ENCODE measurements around the gene KRTAP12-1.

GRCh38 chr21:44714905-44715304 is 32.9 kb upstream of the KRTAP12-1 start:
- TF ChIP-seq POLR2AphosphoS5 (IDR thresholded peaks at IDR 0.05; ENCODE audit: borderline replicate concordance, low read depth, low read length), result no peak
- no peak for TF ChIP-seq EZH2 (IDR thresholded peaks at IDR 0.05)
